ENCODE data around the gene MKRN1. TPM values are rescaled to one million over a fixed set of nuclear protein-coding genes. Genes with fewer than 3 reads are reported as not detected.

Gene MKRN1
- polyA plus RNA-seq, 1 donor (not counting 4 experiments of a cell fraction or from before 2014, with no cell fraction given): 52.9 TPM

DNA sequence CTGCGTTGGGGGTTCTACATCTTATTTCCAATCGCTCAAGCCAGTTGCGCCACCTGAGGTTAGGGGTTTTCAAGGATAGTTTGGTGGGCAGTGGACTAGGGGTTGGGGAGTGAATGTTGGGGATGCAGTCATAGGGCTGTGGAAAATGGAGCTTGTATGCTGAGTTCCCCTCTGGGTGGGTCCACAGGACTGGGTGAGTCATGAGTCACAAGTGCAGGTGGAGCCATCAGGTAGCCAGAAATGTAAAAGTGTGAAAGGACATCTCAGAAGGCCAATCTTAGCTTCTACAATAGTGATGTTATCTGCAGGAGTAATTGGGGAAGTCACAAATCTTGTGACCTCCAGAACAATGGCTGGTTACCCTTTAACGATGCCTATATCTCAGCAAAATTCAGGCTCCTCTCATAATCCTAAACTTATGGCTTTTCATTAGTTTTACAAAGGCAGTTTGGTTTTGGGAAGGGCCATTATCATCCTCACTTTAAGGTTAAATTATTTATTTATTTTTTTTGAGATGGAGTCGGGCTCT, 18.0 kb upstream of the MKRN1 start:
- FAIRE-seq: no peak

GRCh38 chr7:140495514-140496097, 16.3 kb upstream of the MKRN1 start:
- no peaks in the 10 kb centered on the region for H3K9me3 ChIP-seq (ENCODE audit: control insufficient read depth, low read depth, low read length)
- FAIRE-seq (no peak), DNase-seq (ENCODE audit: low read depth, low spot score) (no peak)

More for the DNA sequence above, 18.0 kb upstream of the MKRN1 start:
- no peaks in the 10 kb centered on the region for H4K20me1 ChIP-seq (ENCODE audit: control insufficient read depth, extremely low read depth, insufficient read depth, low read length)
- no peaks in the 10 kb centered on the region for H3K79me2 ChIP-seq (ENCODE audit: control insufficient read depth, insufficient read depth, low read length)
- H3K36me3 ChIP-seq (ENCODE audit: control insufficient read depth in 2 of 2, extremely low read depth in 1 of 2, insufficient read depth in 2 of 2, low read length in 2 of 2): no peaks in the 10 kb centered on the region
- H3K27me3 ChIP-seq (ENCODE audit: control insufficient read depth, extremely low read depth, insufficient read depth, low read length): no peaks in the 10 kb centered on the region
- H3K9me1 ChIP-seq (ENCODE audit: control insufficient read depth, extremely low read depth, insufficient read depth, low read length): no peaks in the 10 kb centered on the region
- DNase-seq (ENCODE audit: low read depth, low spot score): no peak
- no peak overlapping the region for H2AFZ ChIP-seq (ENCODE audit: control insufficient read depth, low read length)
- no peaks in the 10 kb centered on the region for H3K4me1 ChIP-seq (ENCODE audit: control insufficient read depth, extremely low read depth, insufficient read depth, low read length)
- dilution Hi-C loops (cut with MboI; ENCODE audit: extremely low pct_ligation_motif_present, low sequenced_read_pairs): no loop called here
- no peak overlapping the region for H3K4me3 ChIP-seq (ENCODE audit: control insufficient read depth in 2 of 3, extremely low read depth in 1 of 3, insufficient read depth in 2 of 3, low read depth in 1 of 3, low read length in 3 of 3)
- H3K27ac ChIP-seq (ENCODE audit: control insufficient read depth, insufficient read depth, low read length): no peak overlapping the region
- H3K9ac ChIP-seq (ENCODE audit: control insufficient read depth, extremely low read depth, insufficient read depth, low read length): no peak overlapping the region
- no peaks in the 10 kb centered on the region for H3K9me3 ChIP-seq (ENCODE audit: control insufficient read depth, low read depth, low read length)
- TF ChIP-seq, protein P1, sequence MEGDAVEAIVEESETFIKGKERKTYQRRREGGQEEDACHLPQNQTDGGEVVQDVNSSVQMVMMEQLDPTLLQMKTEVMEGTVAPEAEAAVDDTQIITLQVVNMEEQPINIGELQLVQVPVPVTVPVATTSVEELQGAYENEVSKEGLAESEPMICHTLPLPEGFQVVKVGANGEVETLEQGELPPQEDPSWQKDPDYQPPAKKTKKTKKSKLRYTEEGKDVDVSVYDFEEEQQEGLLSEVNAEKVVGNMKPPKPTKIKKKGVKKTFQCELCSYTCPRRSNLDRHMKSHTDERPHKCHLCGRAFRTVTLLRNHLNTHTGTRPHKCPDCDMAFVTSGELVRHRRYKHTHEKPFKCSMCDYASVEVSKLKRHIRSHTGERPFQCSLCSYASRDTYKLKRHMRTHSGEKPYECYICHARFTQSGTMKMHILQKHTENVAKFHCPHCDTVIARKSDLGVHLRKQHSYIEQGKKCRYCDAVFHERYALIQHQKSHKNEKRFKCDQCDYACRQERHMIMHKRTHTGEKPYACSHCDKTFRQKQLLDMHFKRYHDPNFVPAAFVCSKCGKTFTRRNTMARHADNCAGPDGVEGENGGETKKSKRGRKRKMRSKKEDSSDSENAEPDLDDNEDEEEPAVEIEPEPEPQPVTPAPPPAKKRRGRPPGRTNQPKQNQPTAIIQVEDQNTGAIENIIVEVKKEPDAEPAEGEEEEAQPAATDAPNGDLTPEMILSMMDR (optimal IDR thresholded peaks at IDR 0.05 in 1 of 3, IDR thresholded peaks at IDR 0.05 in 1 of 3, conservative IDR thresholded peaks at IDR 0.05 in 1 of 3; ENCODE audit: extremely low read depth in 1 of 3, insufficient read depth in 2 of 3, low read length in 3 of 3): no peak
- TF ChIP-seq EZH2 (IDR thresholded peaks at IDR 0.05; ENCODE audit: low read length): no peak
- no peak overlapping the region for H3K4me2 ChIP-seq (ENCODE audit: control insufficient read depth, extremely low read depth, insufficient read depth, low read depth, low read length)

More at GRCh38 chr7:140495514-140496097, 16.3 kb upstream of the MKRN1 start:
- Histone ChIP-seq H3K4me2 (ENCODE audit: control insufficient read depth, extremely low read depth, insufficient read depth, low read depth, low read length) (no peak overlapping the region), H3K36me3 (ENCODE audit: control insufficient read depth in 2 of 2, extremely low read depth in 1 of 2, insufficient read depth in 2 of 2, low read length in 2 of 2) (no peaks in the 10 kb centered on the region), H3K9ac (ENCODE audit: control insufficient read depth, extremely low read depth, insufficient read depth, low read length) (no peak overlapping the region), H3K4me1 (ENCODE audit: control insufficient read depth, extremely low read depth, insufficient read depth, low read length) (no peaks in the 10 kb centered on the region), H3K27ac (ENCODE audit: control insufficient read depth, insufficient read depth, low read length) (no peak overlapping the region), H2AFZ (ENCODE audit: control insufficient read depth, low read length) (no peak overlapping the region), H3K9me1 (ENCODE audit: control insufficient read depth, extremely low read depth, insufficient read depth, low read length) (no peaks in the 10 kb centered on the region), H4K20me1 (ENCODE audit: control insufficient read depth, extremely low read depth, insufficient read depth, low read length) (no peaks in the 10 kb centered on the region), H3K27me3 (ENCODE audit: control insufficient read depth, extremely low read depth, insufficient read depth, low read length) (no peaks in the 10 kb centered on the region), H3K4me3 (ENCODE audit: control insufficient read depth in 2 of 3, extremely low read depth in 1 of 3, insufficient read depth in 2 of 3, low read depth in 1 of 3, low read length in 3 of 3) (no peak overlapping the region), H3K79me2 (ENCODE audit: control insufficient read depth, insufficient read depth, low read length) (no peaks in the 10 kb centered on the region)
- dilution Hi-C loops (cut with MboI; ENCODE audit: extremely low pct_ligation_motif_present, low sequenced_read_pairs): no loop called here
- TF ChIP-seq, protein P1 (optimal IDR thresholded peaks at IDR 0.05 in 1 of 3, IDR thresholded peaks at IDR 0.05 in 1 of 3, conservative IDR thresholded peaks at IDR 0.05 in 1 of 3; ENCODE audit: extremely low read depth in 1 of 3, insufficient read depth in 2 of 3, low read length in 3 of 3): no peak
- no peak for TF ChIP-seq EZH2 (IDR thresholded peaks at IDR 0.05; ENCODE audit: low read length)
